Measurements from ENCODE around the gene SYNGR2.

DNA sequence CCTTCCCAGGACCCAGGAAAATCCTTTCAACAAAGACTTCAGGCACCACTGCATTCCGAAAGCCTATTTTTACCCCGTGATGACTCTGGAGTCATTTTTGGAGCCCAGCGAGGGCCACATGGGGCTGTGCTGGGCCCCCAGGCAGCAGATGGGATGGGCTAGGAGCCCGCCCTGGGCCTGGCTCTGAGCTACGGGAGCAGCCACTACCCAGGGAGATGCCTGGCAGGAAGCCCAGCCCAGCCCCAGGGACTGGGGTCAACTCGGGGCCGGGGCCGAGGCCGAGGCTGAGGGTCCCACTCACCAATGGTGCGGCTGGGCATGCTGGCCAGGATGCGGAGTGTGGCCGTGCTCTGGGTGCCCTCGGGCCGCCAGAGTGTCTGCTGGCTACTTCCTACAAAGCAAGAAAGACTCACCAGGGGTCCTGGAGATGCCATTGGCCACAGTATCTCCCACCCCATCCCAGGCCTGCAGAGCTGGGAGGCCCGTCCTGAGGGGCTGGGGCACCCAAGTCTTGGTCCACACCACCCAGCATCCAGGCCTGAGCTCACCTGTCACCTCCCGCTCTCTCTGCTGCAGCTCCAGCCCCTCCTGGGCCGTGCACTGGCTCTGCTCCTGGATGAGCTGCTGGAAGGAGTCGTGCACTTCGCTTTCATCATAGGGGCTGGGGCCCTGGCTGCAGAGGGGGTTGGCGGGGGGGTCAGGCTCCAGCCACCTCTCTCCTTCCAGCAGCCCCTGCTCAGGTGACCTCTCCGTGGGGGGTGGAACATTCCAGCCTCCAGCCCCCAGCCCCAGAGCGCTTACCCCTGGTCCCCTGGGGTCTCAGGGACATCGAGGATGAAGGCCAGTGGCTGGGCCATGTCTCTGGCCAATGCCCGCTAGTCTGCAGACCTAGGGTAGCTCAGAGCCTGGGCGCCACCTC lies 42.1 kb upstream of the SYNGR2 start:
- TF ChIP-seq POLR2AphosphoS5 (IDR thresholded peaks at IDR 0.05; ENCODE audit: borderline replicate concordance, low read depth, low read length) = no peak
- TF ChIP-seq EZH2 (IDR thresholded peaks at IDR 0.05) = no peak
